ENCODE data around the gene C1QTNF8.

C1QTNF8 gene

GRCh38 chr16:1075546-1075945 is 20.5 kb downstream of the C1QTNF8 start:
- no peak for DNase-seq (ENCODE audit: low read depth)
- H3K4me3 ChIP-seq (ENCODE audit: low read length) = no peak overlapping the region
- TF ChIP-seq CTCF (IDR thresholded peaks at IDR 0.05; ENCODE audit: insufficient read depth, low read depth, low read length, missing control alignments) = no peak

GRCh38 chr16:1074379-1074649 is 21.7 kb downstream of the C1QTNF8 start:
- TF ChIP-seq CTCF (IDR thresholded peaks at IDR 0.05; ENCODE audit: insufficient read depth, low read depth, low read length, missing control alignments) = no peak
- no peak overlapping the region for H3K4me3 ChIP-seq (ENCODE audit: low read length)
- no peak for DNase-seq (ENCODE audit: low read depth)

- no peak overlapping the region for H3K4me3 ChIP-seq (ENCODE audit: low read length)
- no peak for DNase-seq (ENCODE audit: low read depth)
- no peak for TF ChIP-seq CTCF (IDR thresholded peaks at IDR 0.05; ENCODE audit: insufficient read depth, low read depth, low read length, missing control alignments)
Observed at GRCh38 chr16:1073566-1074378, 22.3 kb downstream of the C1QTNF8 start.

- no peak overlapping the region for H3K4me3 ChIP-seq (ENCODE audit: low read length)
- no peak for DNase-seq (ENCODE audit: low read depth)
- no peak for TF ChIP-seq CTCF (IDR thresholded peaks at IDR 0.05; ENCODE audit: insufficient read depth, low read depth, low read length, missing control alignments)
Observed at GRCh38 chr16:1073262-1073558, 22.8 kb downstream of the C1QTNF8 start.

GRCh38 chr16:1072526-1073261 is 23.4 kb downstream of the C1QTNF8 start, which contains the start of gene SSTR5:
TSS of gene SSTR5 (plus strand) at chr16:1072747. CDS start at chr16:1078869, 6,122 bp downstream.
- no peak within 1 kb of the TSS for H3K4me3 ChIP-seq (ENCODE audit: low read length)
- TF ChIP-seq CTCF (IDR thresholded peaks at IDR 0.05; ENCODE audit: insufficient read depth, low read depth, low read length, missing control alignments) = no peak
- no peak for DNase-seq (ENCODE audit: low read depth)

- TF ChIP-seq CTCF (IDR thresholded peaks at IDR 0.05; ENCODE audit: insufficient read depth, low read depth, low read length, missing control alignments) = no peak
- DNase-seq (ENCODE audit: low read depth) = no peak
- no peak overlapping the region for H3K4me3 ChIP-seq (ENCODE audit: low read length)
Observed at GRCh38 chr16:1071561-1072225, 24.4 kb downstream of the C1QTNF8 start.

Measured in epithelial cell of esophagus (primary cell).